Keratinocyte (primary cell): ENCODE measurements around the gene SYNJ1. TPM values are rescaled to one million over a fixed set of nuclear protein-coding genes. Genes with fewer than 3 reads are reported as not detected.

Experiments
- DNase-seq: peaks from one replicate; pipeline ENCODE4 v3.0.0-alpha.2; 2011; ENCODE audit warnings: low read depth, missing footprints, low spot score
- FAIRE-seq: peaks from 2 replicates; lab custom pipeline; 2011; peaks lifted over from hg19 to GRCh38; lab: Jason Lieb, UNC
- H2AFZ ChIP-seq: 2 replicates; pipeline ENCODE4 v1.6.0; 2012; ENCODE audit warnings: low read length, control low read depth, inconsistent platforms; ENCODE audit not compliant: control insufficient read depth
- H3K27ac ChIP-seq: 2 replicates; pipeline ENCODE4 v1.5.1; 2011; ENCODE audit warnings: low read length; ENCODE audit not compliant: control insufficient read depth, insufficient read depth
- H3K27me3 ChIP-seq: 3 replicates; pipeline ENCODE4 v1.6.0; 2011; ENCODE audit warnings: low read length; ENCODE audit not compliant: control insufficient read depth, insufficient read depth; ENCODE audit errors: extremely low read depth
- H3K36me3 ChIP-seq, 2 experiments: 2 replicates in 1 of 2; 3 replicates in 1 of 2; pipeline ENCODE4 v1.5.1; 2011; ENCODE audit warnings: low read length in 2 of 2, mild to moderate bottlenecking in 1 of 2; ENCODE audit not compliant: control insufficient read depth in 2 of 2, insufficient read depth in 2 of 2; ENCODE audit errors: extremely low read depth in 1 of 2
- H3K4me1 ChIP-seq: 3 replicates; pipeline ENCODE4 v1.5.1; 2011; ENCODE audit warnings: low read length; ENCODE audit not compliant: control insufficient read depth, insufficient read depth; ENCODE audit errors: extremely low read depth
- H3K4me2 ChIP-seq: 3 replicates; pipeline ENCODE4 v1.6.0; 2011; ENCODE audit warnings: low read depth, low read length; ENCODE audit not compliant: control insufficient read depth, insufficient read depth; ENCODE audit errors: extremely low read depth
- H3K4me3 ChIP-seq, 3 experiments: fragments of 200-600 bp in 1 of 3; sonication (generic) in 1 of 3; 2 replicates in 2 of 3; 3 replicates in 1 of 3; pipeline ENCODE4 v1.5.1; 2011 to 2016; ENCODE audit warnings: low read length in 3 of 3, mild to moderate bottlenecking in 3 of 3, control low read depth in 2 of 3, inconsistent platforms in 1 of 3, low read depth in 1 of 3, mixed read lengths in 1 of 3, mixed run types in 1 of 3, moderate library complexity in 1 of 3; ENCODE audit not compliant: control insufficient read depth in 2 of 3, insufficient read depth in 2 of 3; ENCODE audit errors: extremely low read depth in 1 of 3
- H3K79me2 ChIP-seq: 2 replicates; pipeline ENCODE4 v1.6.0; 2012; ENCODE audit warnings: low read length; ENCODE audit not compliant: control insufficient read depth, insufficient read depth
- H3K9ac ChIP-seq: 3 replicates; pipeline ENCODE4 v1.6.0; 2011; ENCODE audit warnings: low read length; ENCODE audit not compliant: control insufficient read depth, insufficient read depth; ENCODE audit errors: extremely low read depth
- H3K9me1 ChIP-seq: 3 replicates; pipeline ENCODE4 v1.6.0; 2011; ENCODE audit warnings: low read length; ENCODE audit not compliant: control insufficient read depth, insufficient read depth; ENCODE audit errors: extremely low read depth
- H3K9me3 ChIP-seq: 2 replicates; pipeline ENCODE4 v1.5.1; 2012; ENCODE audit warnings: low read depth, low read length; ENCODE audit not compliant: control insufficient read depth
- H4K20me1 ChIP-seq: 3 replicates; pipeline ENCODE4 v1.6.0; 2011; ENCODE audit warnings: low read length; ENCODE audit not compliant: control insufficient read depth, insufficient read depth; ENCODE audit errors: extremely low read depth
- CTCF ChIP-seq, 3 experiments: IDR thresholded peaks in 1 of 3; conservative IDR thresholded peaks in 1 of 3; optimal IDR thresholded peaks in 1 of 3; 2 replicates in 2 of 3; 3 replicates in 1 of 3; pipeline versions ENCODE3 to v1.5.1; 2011; ENCODE audit warnings: low read length in 3 of 3, mild to moderate bottlenecking in 3 of 3, moderate library complexity in 2 of 3, control low read depth in 1 of 3, inconsistent platforms in 1 of 3; ENCODE audit not compliant: insufficient read depth in 2 of 3; ENCODE audit errors: extremely low read depth in 1 of 3
- EZH2 ChIP-seq: IDR thresholded peaks from one replicate; pipeline ENCODE4 v1.6.1; 2012; ENCODE audit warnings: inconsistent platforms, mild to moderate bottlenecking, low read length, moderate library complexity
- dilution Hi-C: fragments of 300-500 bp; cut with MboI; formaldehyde crosslinking; loops from one replicate; pipeline ENCODE4 v1.7.0; 2020; ENCODE audit warnings: low sequenced_read_pairs; ENCODE audit not compliant: extremely low pct_ligation_motif_present
- polyA plus RNA-seq, 5 experiments: library from polyadenylated mRNA; depleted of rRNA in 3 of 5; stranded (reverse) in 3 of 5; stranded (forward) in 1 of 5; unstranded in 1 of 5; fragments of >200 nt; gene quantifications; 1 replicate in 1 of 5; 2 replicates in 3 of 5; 3 replicates in 1 of 5; pipeline versions ENCODE4 v1.2.1 to v1.2.3, GENCODE V29; 2011 to 2012; ENCODE audit warnings: missing spikeins in 2 of 5, low read depth in 1 of 5, low replicate concordance in 1 of 5

Gene SYNJ1
- polyA plus RNA-seq, 1 donor (not counting 4 experiments of a cell fraction or from before 2014, with no cell fraction given) = 4.9 TPM

- Histone ChIP-seq H3K79me2 (no peaks in the 10 kb centered on the region), H3K9me3 (no peaks in the 10 kb centered on the region), H2AFZ (no peak overlapping the region), H3K4me1 (no peaks in the 10 kb centered on the region), H3K4me2 (no peak overlapping the region), H3K4me3 (no peak overlapping the region), H3K27me3 (no peaks in the 10 kb centered on the region), H4K20me1 (no peaks in the 10 kb centered on the region), H3K27ac (no peak overlapping the region), H3K9me1 (no peaks in the 10 kb centered on the region), H3K9ac (no peak overlapping the region), H3K36me3 (peaks cover 0 to 3% of the 10 kb centered on the region in 2 experiments)
- TF ChIP-seq CTCF (optimal IDR thresholded peaks at IDR 0.05 in 1 of 3, IDR thresholded peaks at IDR 0.05 in 1 of 3, conservative IDR thresholded peaks at IDR 0.05 in 1 of 3; ENCODE audit: extremely low read depth in 1 of 3, insufficient read depth in 2 of 3, low read length in 3 of 3) = peak; percentile 63 to 73 (median 69)
- no peak for TF ChIP-seq EZH2
- no peak for DNase-seq
- dilution Hi-C loops = no loop called here
- no peak for FAIRE-seq
Observed at GRCh38 chr21:32653326-32653901, 74.4 kb downstream of the SYNJ1 start.

- Histone ChIP-seq H3K79me2 (no peaks in the 10 kb centered on the region), H3K36me3 (peaks cover 0 to 3% of the 10 kb centered on the region in 2 experiments), H3K9me3 (no peaks in the 10 kb centered on the region), H3K9ac (no peak overlapping the region), H3K4me1 (no peaks in the 10 kb centered on the region), H3K27me3 (no peaks in the 10 kb centered on the region), H2AFZ (no peak overlapping the region), H3K9me1 (no peaks in the 10 kb centered on the region), H3K4me3 (no peak overlapping the region), H4K20me1 (no peaks in the 10 kb centered on the region), H3K4me2 (no peak overlapping the region), H3K27ac (no peak overlapping the region)
- dilution Hi-C loops = no loop called here
- TF ChIP-seq CTCF (optimal IDR thresholded peaks at IDR 0.05 in 1 of 3, IDR thresholded peaks at IDR 0.05 in 1 of 3, conservative IDR thresholded peaks at IDR 0.05 in 1 of 3; ENCODE audit: extremely low read depth in 1 of 3, insufficient read depth in 2 of 3, low read length in 3 of 3) (no peak), EZH2 (no peak)
- FAIRE-seq (no peak), DNase-seq (no peak)
Observed at GRCh38 chr21:32648165-32648564, 79.6 kb downstream of the SYNJ1 start.
